Measurements from ENCODE around the gene RRP12.

Gene RRP12

DNA sequence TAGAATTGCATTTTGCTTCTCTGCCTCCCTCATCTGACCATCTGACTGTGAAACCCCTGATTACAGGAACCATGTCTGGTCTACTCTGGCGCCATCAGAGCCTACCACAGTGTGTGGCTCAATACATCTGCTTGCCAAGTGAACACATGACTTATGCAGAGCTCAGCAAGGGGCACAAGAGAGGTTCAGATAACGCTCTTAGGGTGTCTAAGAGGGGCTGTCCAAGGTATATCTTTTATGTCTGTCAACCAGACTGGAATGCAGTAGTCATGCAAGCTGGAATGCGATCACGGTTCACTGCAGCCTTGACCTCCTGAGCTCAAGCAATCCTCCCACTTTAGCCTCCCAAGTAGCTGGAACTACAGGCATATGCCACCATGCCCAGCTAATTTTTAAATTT, 10.3 kb upstream of the RRP12 start:
- TF ChIP-seq TEAD4 (IDR thresholded peaks at IDR 0.05) (peak; percentile 95), ZBTB7A (IDR thresholded peaks at IDR 0.05; ENCODE audit: low read depth) (no peak)
- TF ChIP-seq, protein P1, sequence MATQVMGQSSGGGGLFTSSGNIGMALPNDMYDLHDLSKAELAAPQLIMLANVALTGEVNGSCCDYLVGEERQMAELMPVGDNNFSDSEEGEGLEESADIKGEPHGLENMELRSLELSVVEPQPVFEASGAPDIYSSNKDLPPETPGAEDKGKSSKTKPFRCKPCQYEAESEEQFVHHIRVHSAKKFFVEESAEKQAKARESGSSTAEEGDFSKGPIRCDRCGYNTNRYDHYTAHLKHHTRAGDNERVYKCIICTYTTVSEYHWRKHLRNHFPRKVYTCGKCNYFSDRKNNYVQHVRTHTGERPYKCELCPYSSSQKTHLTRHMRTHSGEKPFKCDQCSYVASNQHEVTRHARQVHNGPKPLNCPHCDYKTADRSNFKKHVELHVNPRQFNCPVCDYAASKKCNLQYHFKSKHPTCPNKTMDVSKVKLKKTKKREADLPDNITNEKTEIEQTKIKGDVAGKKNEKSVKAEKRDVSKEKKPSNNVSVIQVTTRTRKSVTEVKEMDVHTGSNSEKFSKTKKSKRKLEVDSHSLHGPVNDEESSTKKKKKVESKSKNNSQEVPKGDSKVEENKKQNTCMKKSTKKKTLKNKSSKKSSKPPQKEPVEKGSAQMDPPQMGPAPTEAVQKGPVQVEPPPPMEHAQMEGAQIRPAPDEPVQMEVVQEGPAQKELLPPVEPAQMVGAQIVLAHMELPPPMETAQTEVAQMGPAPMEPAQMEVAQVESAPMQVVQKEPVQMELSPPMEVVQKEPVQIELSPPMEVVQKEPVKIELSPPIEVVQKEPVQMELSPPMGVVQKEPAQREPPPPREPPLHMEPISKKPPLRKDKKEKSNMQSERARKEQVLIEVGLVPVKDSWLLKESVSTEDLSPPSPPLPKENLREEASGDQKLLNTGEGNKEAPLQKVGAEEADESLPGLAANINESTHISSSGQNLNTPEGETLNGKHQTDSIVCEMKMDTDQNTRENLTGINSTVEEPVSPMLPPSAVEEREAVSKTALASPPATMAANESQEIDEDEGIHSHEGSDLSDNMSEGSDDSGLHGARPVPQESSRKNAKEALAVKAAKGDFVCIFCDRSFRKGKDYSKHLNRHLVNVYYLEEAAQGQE (IDR thresholded peaks at IDR 0.05; ENCODE audit: low read depth): peak; percentile 62

DNA sequence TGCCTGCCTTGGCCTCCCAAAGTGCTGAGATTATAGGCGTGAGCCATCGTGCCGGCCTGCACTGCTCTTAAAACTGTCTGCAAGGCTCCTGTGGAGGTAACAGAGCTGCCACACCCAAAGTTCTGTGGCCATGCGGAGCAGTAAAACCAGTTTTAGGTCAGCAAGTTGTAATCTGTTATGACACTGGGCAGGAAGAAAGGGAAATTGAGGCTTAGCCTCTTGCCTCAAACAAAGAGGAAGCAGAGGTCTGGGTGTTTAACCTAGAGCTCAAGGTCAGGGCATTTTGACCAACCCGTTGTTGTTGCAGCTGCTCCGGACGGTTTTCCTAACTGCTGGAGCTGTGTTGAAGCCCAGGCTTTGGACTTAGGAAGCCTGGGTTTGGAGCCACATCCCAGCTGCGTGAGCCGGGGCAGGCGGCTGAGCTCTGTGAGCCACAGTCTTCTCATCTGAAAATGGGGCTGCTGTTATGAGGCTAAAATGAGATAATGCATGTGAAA, 7.4 kb upstream of the RRP12 start:
- TF ChIP-seq, protein P1 (IDR thresholded peaks at IDR 0.05; ENCODE audit: low read depth): no peak
- no peak for TF ChIP-seq TEAD4 (IDR thresholded peaks at IDR 0.05)
- TF ChIP-seq, protein P2, sequence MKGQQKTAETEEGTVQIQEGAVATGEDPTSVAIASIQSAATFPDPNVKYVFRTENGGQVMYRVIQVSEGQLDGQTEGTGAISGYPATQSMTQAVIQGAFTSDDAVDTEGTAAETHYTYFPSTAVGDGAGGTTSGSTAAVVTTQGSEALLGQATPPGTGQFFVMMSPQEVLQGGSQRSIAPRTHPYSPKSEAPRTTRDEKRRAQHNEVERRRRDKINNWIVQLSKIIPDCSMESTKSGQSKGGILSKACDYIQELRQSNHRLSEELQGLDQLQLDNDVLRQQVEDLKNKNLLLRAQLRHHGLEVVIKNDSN (IDR thresholded peaks at IDR 0.05): no peak
- no peak for TF ChIP-seq RAD21 (IDR thresholded peaks at IDR 0.05; ENCODE audit: low read depth)
- TF ChIP-seq EP300 (IDR thresholded peaks at IDR 0.05; ENCODE audit: borderline replicate concordance): no peak
- TF ChIP-seq TAF1 (IDR thresholded peaks at IDR 0.05; ENCODE audit: low read depth): no peak
- no peak for TF ChIP-seq CEBPB (IDR thresholded peaks at IDR 0.05)
- no peak for TF ChIP-seq FOXM1 (IDR thresholded peaks at IDR 0.05; ENCODE audit: borderline replicate concordance, low read depth)
- 0 out of 2 replicates have a peak, but pooled peaks have one; percentile 1 for TF ChIP-seq TCF12 (IDR thresholded peaks at IDR 0.05; ENCODE audit: low read depth)
- no peak for TF ChIP-seq NFIC (IDR thresholded peaks at IDR 0.05)
- TF ChIP-seq ZBTB7A (IDR thresholded peaks at IDR 0.05; ENCODE audit: low read depth): no peak
- TF ChIP-seq, protein P3, sequence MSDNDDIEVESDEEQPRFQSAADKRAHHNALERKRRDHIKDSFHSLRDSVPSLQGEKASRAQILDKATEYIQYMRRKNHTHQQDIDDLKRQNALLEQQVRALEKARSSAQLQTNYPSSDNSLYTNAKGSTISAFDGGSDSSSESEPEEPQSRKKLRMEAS (IDR thresholded peaks at IDR 0.05): 0 out of 2 replicates have a peak, but pooled peaks have one; percentile 25

DNA sequence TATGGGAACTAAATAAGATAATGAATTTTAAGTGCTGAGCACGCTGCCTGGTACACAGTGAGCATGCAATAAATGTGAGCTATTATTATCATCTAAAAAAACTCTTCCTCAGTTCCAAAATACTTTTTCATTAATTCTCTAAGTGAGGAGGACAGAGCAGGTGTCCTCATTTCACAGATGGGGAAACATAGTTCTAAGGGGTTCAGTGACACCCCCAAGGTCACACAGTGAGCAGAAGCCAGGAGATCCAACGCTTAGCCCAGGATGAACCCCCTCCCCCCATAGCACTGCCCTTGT, 6.8 kb upstream of the RRP12 start:
- no peak for TF ChIP-seq EGR1 (IDR thresholded peaks at IDR 0.05)
- TF ChIP-seq CREB1 (IDR thresholded peaks at IDR 0.05; ENCODE audit: low read depth): no peak
- TF ChIP-seq, protein P3 (IDR thresholded peaks at IDR 0.05): no peak
- TF ChIP-seq ZBTB7A (IDR thresholded peaks at IDR 0.05; ENCODE audit: low read depth): no peak

DNA sequence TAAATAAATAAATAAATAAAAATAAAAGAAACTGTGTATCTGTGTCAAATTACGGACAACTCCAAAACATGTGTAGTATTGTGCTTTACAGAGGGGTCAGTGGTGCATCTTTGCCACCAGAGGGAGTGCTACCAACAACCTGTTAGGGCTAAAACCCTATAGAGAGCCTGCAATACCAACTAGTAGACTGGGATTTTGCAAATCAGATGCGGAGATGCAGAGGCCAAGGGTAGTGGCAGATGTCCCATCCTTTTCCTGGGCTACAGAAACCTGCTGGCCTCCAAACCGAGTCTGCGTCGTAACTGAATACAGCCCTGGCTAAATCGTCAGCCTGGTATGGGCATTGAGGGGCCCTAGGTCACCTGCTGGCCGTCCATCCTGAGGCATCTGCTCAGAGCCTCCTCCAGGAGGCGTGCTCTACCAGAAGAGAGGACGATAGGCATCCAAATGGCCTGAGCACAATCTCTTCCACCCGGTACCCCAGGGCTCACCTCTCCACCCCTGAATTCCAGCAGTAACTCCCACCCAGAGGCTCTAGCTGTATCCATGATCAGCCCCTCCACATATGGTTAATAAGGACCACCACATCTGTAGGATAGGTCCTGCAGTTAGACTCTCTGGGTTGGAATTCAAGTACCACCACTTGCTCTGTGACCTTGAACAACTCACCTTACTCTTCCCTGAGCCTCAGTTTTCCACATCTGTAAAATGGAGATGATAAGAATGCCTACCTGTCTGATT, 6.2 kb upstream of the RRP12 start:
- TF ChIP-seq TEAD4 (IDR thresholded peaks at IDR 0.05): peak; percentile 75; the same call in 1 of the 2 replicates
- no peak for TF ChIP-seq CEBPB (IDR thresholded peaks at IDR 0.05)
- TF ChIP-seq, protein P2 (IDR thresholded peaks at IDR 0.05): peak; percentile 16; the same call in 1 of the 2 replicates
- TF ChIP-seq, protein P3 (IDR thresholded peaks at IDR 0.05): no peak
- TF ChIP-seq EP300 (IDR thresholded peaks at IDR 0.05; ENCODE audit: borderline replicate concordance): 0 out of 2 replicates have a peak, but pooled peaks have one; percentile 8
- no peak for TF ChIP-seq EGR1 (IDR thresholded peaks at IDR 0.05)
- TF ChIP-seq RAD21 (IDR thresholded peaks at IDR 0.05; ENCODE audit: low read depth): peak; percentile 54

DNA sequence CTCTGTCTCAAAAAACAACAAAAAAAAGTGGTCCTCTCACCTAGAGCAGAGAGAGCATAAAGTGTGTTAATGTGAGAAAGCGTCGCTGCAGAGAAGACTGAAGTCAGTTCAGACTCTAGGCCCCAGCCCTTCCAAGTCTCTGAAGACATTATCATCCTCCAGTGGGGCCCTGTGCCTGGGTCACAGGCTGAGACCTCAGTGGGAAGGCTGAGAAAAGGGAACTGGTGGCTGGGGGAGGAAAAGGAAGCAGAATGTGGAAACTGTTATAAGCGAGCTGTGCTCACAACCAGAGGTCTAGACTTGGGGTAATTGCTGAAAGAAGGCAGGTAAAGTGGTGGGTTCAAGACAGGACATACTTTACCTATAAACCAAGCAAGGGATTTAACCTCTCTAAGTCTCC, 4.9 kb upstream of the RRP12 start:
- TF ChIP-seq NFIC (IDR thresholded peaks at IDR 0.05) (no peak), EGR1 (IDR thresholded peaks at IDR 0.05) (no peak), TAF1 (IDR thresholded peaks at IDR 0.05; ENCODE audit: low read depth) (no peak), EP300 (IDR thresholded peaks at IDR 0.05; ENCODE audit: borderline replicate concordance) (no peak), CREB1 (IDR thresholded peaks at IDR 0.05; ENCODE audit: low read depth) (no peak), ZBTB7A (IDR thresholded peaks at IDR 0.05; ENCODE audit: low read depth) (no peak), YY1 (IDR thresholded peaks at IDR 0.05; ENCODE audit: low read depth) (no peak), FOXM1 (IDR thresholded peaks at IDR 0.05; ENCODE audit: borderline replicate concordance, low read depth) (no peak)
- TF ChIP-seq, protein P1 (IDR thresholded peaks at IDR 0.05; ENCODE audit: low read depth): no peak
